Testis (tissue), 2 donors: ENCODE results near the gene CYB5R4.

Source experiments
- CTCF ChIP-seq, 3 experiments: fragments of 450-650 bp in 2 of 3; fragments of 200-600 bp in 1 of 3; sonication (generic) in 1 of 3; IDR thresholded peaks; one replicate each; pipeline ENCODE4 v1.5.1; 2016 to 2019; ENCODE audit warnings: antibody characterized with exemption in 3 of 3, mild to moderate bottlenecking in 2 of 3, moderate library complexity in 1 of 3
- POLR2A ChIP-seq: fragments of 450-650 bp; IDR thresholded peaks from one replicate; pipeline ENCODE4 v1.6.1; 2017; ENCODE audit warnings: antibody characterized with exemption, mild to moderate bottlenecking, moderate library complexity

- TF ChIP-seq CTCF (IDR thresholded peaks at IDR 0.05) (no peak), POLR2A (no peak)
These were observed 23.8 kb downstream of the CYB5R4 start for GRCh38 chr6:83883240-83883639.
